CD8-positive, alpha-beta memory T cell (primary cell): ENCODE data around the gene KHSRP. TPM values are rescaled to one million over a fixed set of nuclear protein-coding genes. Genes with fewer than 3 reads are reported as not detected.
A peak's percentile ranks its signal among the peaks of the same experiment; 100 is the strongest.

Experiments
- CTCF ChIA-PET: fragments of 350-600 bp; sonication (Branson Sonifier 250); formaldehyde crosslinking; loops from one replicate; lab custom pipeline; 2021; ENCODE audit warnings: antibody characterized with exemption; lab: Charles Lee
- POLR2A ChIA-PET: fragments of 350-600 bp; sonication (Branson Sonifier 250); formaldehyde crosslinking; loops from one replicate; lab custom pipeline; 2021; ENCODE audit warnings: antibody characterized with exemption; lab: Charles Lee
- DNase-seq, 5 donors: peaks; one replicate each; pipeline versions ENCODE4 v3.0.0 to v3.0.0-alpha.2; 2020 to 2022; ENCODE audit warnings: mixed read lengths in 1 of 5
- H3K27ac ChIP-seq: one replicate; pipeline ENCODE4 v1.7.0; 2013; ENCODE audit warnings: low read depth, mild to moderate bottlenecking, low read length, moderate library complexity
- H3K27me3 ChIP-seq: 2 replicates; pipeline ENCODE4 v1.7.0; 2013; ENCODE audit warnings: low read length, mild to moderate bottlenecking; ENCODE audit not compliant: insufficient read depth, poor library complexity, severe bottlenecking
- H3K36me3 ChIP-seq: 2 replicates; pipeline ENCODE4 v1.7.0; 2013; ENCODE audit warnings: mild to moderate bottlenecking, low read length, moderate library complexity; ENCODE audit not compliant: insufficient read depth
- H3K4me1 ChIP-seq: 2 replicates; pipeline ENCODE4 v1.7.0; 2013; ENCODE audit warnings: mild to moderate bottlenecking, low read length, moderate library complexity; ENCODE audit not compliant: insufficient read depth
- H3K4me3 ChIP-seq: 2 replicates; pipeline ENCODE4 v1.7.0; 2013; ENCODE audit warnings: mild to moderate bottlenecking, low read length
- H3K9me3 ChIP-seq: 2 replicates; pipeline ENCODE4 v1.7.0; 2013; ENCODE audit warnings: mild to moderate bottlenecking, low read length
- H3K27ac Mint-ChIP-seq, 8 donors: one replicate each; pipeline ENCODE4 v1.8.0; 2020 to 2021; ENCODE audit warnings: mixed read lengths in 8 of 8, mild to moderate bottlenecking in 6 of 8, inconsistent platforms in 3 of 8, moderate library complexity in 3 of 8
- H3K27me3 Mint-ChIP-seq, 2 donors: one replicate each; pipeline ENCODE4 v1.8.0; 2020 to 2021; ENCODE audit warnings: mixed read lengths in 2 of 2, mild to moderate bottlenecking in 1 of 2, moderate library complexity in 1 of 2
- H3K36me3 Mint-ChIP-seq, 3 donors: one replicate each; pipeline ENCODE4 v1.8.0; 2020 to 2021; ENCODE audit warnings: mixed read lengths in 3 of 3, inconsistent platforms in 1 of 3, mild to moderate bottlenecking in 1 of 3
- H3K4me1 Mint-ChIP-seq, 3 donors: one replicate each; pipeline ENCODE4 v1.8.0; 2020 to 2021; ENCODE audit warnings: mixed read lengths in 3 of 3, inconsistent platforms in 1 of 3, mild to moderate bottlenecking in 1 of 3
- H3K4me3 Mint-ChIP-seq, 7 donors: one replicate each; pipeline ENCODE4 v1.8.0; 2020 to 2021; ENCODE audit warnings: mixed read lengths in 7 of 7, mild to moderate bottlenecking in 6 of 7, moderate library complexity in 4 of 7, inconsistent platforms in 2 of 7
- H3K9me3 Mint-ChIP-seq, 5 donors: one replicate each; pipeline ENCODE4 v1.8.0; 2020 to 2022; ENCODE audit warnings: mixed read lengths in 5 of 5, mild to moderate bottlenecking in 3 of 5, moderate library complexity in 2 of 5, inconsistent platforms in 1 of 5
- polyA plus RNA-seq: library from polyadenylated mRNA; unstranded; fragments of 300-500 nt; fragmentation: Illumina TruSeq; gene quantifications from one replicate; pipeline ENCODE4 v1.2.3, GENCODE V29; 2021
- total RNA-seq, 2 experiments: library from RNA; stranded (reverse); gene quantifications; one replicate each; pipeline ENCODE4 v1.2.3, GENCODE V29; 2021

KHSRP gene
- total and polyA plus RNA-seq, 3 experiments from 2014 or later, result 22.0 to 459 (median 456) TPM

DNA sequence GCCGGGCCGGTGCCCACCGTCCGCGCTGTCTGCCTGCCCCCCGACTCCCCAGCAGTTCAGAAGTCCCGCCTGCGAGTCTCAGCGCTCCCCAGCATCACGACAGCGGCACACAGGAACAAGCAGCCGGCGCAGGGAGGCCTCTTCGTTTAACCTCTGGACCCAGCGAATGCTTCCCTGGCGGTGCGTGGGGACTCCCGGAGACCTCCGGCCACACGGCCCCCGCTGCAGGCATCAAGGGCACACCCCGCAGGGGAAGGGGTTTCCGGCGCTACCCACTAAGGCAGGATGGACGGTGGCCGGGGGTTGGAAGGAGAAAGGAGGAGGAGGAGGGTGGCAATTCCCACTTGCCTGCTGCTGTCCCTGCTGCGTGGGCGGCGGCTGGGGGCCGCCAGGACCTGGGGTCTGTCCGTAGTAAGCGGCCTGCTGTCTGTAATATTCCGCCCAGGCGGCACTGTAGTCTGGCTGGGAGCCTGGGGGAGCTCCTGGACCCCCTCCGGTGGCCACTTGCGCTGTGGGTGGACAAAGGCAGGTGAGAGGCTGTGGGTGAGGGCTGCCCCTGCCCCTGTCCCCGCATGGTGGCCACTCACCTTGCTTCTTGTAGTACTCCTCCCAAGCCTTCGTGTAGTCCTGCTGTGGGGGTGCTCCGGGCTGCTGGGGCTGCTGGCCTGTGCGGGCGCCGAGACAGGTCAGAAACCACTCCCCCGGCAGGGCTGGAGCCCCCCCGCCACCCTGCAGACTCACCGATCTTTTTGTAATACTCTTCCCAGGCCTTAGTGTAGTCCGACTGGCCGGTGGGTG lies 9.6 kb downstream of the KHSRP start:
- Histone ChIP-seq H3K4me3 (no peak overlapping the region), H3K27me3 (no peaks in the 10 kb centered on the region), H3K27ac (no peak overlapping the region), H3K4me1 (no peaks in the 10 kb centered on the region), H3K36me3 (peaks cover 38% of the 10 kb centered on the region), H3K9me3 (no peaks in the 10 kb centered on the region)
- Mint-ChIP-seq H3K4me1 (no peaks in the 10 kb centered on the region), H3K4me3 (no peak overlapping the region), H3K27me3 (no peaks in the 10 kb centered on the region), H3K9me3 (no peaks in the 10 kb centered on the region), H3K27ac (no peak overlapping the region), H3K36me3 (peaks cover 2 to 68% (median 2%) of the 10 kb centered on the region in 3 donors)
- no peak for DNase-seq
- ChIA-PET CTCF (no interaction called here), POLR2A (no interaction called here)

DNA sequence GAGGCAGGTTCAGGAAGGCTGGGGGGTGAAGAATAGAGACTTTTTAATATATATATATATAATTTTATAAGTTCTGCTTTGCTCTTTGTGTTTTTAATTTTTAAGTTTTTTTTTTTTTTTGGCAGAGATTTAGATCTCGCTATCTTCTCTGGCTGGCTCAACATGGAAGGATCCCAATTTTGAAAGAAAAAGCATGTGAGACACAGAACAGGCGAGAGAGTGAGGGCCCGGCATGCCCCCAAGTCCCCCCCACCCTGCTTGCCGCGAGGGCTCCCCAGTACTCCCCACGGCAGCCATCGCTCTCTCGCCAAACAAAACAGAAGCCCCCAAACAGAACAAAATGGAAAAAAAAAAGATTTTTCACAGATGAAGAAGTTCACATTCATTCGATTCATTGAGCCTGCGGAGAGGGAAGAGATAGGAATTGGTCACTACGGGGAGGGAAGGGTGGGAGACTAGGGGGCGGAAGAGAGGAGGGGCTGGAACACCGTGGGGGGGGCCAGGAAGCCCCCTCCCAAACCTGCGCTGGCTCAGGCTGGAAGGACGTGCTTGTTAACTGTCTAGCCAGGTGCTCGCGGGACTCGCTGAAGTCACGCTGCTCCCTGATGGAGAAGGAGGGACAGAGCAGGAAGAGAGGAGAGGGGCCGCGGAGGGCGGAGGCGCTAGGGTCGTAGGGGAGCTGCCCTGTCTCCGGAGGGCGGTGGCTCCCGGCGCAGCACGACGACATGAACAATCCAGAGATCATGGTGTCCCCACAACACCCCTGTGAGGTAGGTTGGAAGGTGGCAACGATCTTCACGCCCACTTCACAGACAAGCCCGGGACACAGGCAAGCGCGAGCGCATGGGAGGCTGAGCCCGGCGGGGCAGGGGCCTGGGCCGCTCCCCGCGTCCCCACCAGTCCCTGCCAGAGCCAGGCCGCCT lies 10.6 kb downstream of the KHSRP start:
- no peak overlapping the region for H3K27ac Mint-ChIP-seq

DNA sequence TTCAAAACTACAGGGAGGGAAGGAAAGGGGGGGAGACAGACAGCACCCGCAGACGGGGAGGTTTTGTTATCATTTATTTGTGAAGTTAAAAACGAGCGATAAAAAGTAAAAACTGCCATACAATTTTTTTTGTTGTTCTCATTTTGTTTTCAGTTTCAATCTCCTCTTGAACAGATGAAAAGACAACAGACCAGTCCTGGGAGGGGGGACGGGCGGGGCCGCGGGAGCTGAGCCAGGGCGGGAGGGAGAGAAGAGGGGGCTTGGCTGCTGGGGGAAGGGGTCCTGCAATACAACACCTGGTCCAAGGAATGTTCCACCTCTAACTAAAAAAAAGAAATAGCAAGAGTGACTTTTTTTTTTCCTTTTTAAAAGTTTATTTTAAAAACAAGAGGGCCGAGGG lies 11.3 kb downstream of the KHSRP start:
- H3K9me3 Mint-ChIP-seq, result no peaks in the 10 kb centered on the region
- no peaks in the 10 kb centered on the region for H3K4me1 Mint-ChIP-seq
- no peaks in the 10 kb centered on the region for H3K27me3 Mint-ChIP-seq
- Histone ChIP-seq H3K9me3 (no peaks in the 10 kb centered on the region), H3K27ac (no peak overlapping the region), H3K27me3 (no peaks in the 10 kb centered on the region), H3K36me3 (peaks cover 22% of the 10 kb centered on the region), H3K4me1 (no peaks in the 10 kb centered on the region), H3K4me3 (no peak overlapping the region)
- no peak overlapping the region for H3K27ac Mint-ChIP-seq
- H3K4me3 Mint-ChIP-seq, result no peak overlapping the region
- ChIA-PET POLR2A (no interaction called here), CTCF (no interaction called here)
- peaks cover 0 to 51% (median 0%) of the 10 kb centered on the region in 3 donors for H3K36me3 Mint-ChIP-seq
- DNase-seq, result no peak

More for the DNA sequence above, 10.6 kb downstream of the KHSRP start:
- Mint-ChIP-seq H3K4me1 (no peaks in the 10 kb centered on the region), H3K36me3 (peaks cover 0 to 58% (median 0%) of the 10 kb centered on the region in 3 donors), H3K4me3 (no peak overlapping the region), H3K9me3 (no peaks in the 10 kb centered on the region), H3K27me3 (no peaks in the 10 kb centered on the region)
- no peak overlapping the region for H3K27ac ChIP-seq
- DNase-seq, result no peak
- peaks cover 28% of the 10 kb centered on the region for H3K36me3 ChIP-seq
- ChIA-PET CTCF (no interaction called here), POLR2A (no interaction called here)
- no peak overlapping the region for H3K4me3 ChIP-seq
- no peaks in the 10 kb centered on the region for H3K4me1 ChIP-seq
- no peaks in the 10 kb centered on the region for H3K27me3 ChIP-seq
- no peaks in the 10 kb centered on the region for H3K9me3 ChIP-seq

DNA sequence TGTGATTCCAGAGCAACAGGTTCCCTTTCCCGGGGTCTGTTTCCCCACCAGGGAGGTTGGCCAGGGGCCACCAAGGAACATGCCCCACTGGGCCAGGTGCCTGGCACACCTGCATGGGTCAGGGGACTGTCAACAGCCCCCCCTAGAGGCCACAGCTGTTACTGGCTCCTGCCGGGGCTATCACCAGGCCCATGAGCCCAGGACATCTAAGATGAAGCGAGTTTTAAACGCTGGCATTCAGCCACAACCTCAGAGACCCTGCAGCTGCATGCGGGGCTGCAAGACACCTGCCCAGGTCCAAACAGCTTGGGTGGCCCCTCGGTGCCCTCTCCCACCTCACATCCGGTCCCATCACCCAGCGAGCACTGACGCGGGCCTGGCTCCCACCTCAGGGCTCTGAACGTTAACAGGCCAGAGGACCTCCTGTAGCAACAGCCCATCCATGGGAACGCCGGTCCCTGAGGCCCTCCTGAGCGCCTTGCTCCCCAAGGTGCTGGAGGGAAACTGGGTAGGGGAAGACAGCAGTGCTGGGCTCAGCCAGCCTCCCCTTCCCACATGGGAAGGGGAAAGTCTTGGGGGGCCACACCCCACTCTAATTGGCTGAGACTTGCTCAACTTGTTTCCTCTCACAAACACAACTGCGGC lies 12.0 kb downstream of the KHSRP start:
- Histone ChIP-seq H3K27me3 (no peaks in the 10 kb centered on the region), H3K9me3 (no peaks in the 10 kb centered on the region), H3K27ac (no peak overlapping the region), H3K4me3 (no peak overlapping the region), H3K4me1 (no peaks in the 10 kb centered on the region), H3K36me3 (peaks cover 17% of the 10 kb centered on the region)
- peak; percentile 14 to 62 (median 18) for DNase-seq
- no peaks in the 10 kb centered on the region for H3K27me3 Mint-ChIP-seq
- H3K4me1 Mint-ChIP-seq, result no peaks in the 10 kb centered on the region
- H3K4me3 Mint-ChIP-seq, result no peak overlapping the region
- H3K36me3 Mint-ChIP-seq, result peaks cover 0 to 45% (median 0%) of the 10 kb centered on the region in 3 donors
- ChIA-PET CTCF (interaction anchor here (0.8 kb wide), 1 partner anchor 11 kb away, joined by 3 read pairs; no protein-coding TSS in a partner anchor), POLR2A (interaction anchor here (1.0 kb wide), 1 partner anchor 10 kb away, joined by 3 read pairs; no protein-coding TSS in a partner anchor)
- H3K9me3 Mint-ChIP-seq, result no peaks in the 10 kb centered on the region
- H3K27ac Mint-ChIP-seq, result peak overlapping the region in 1 of 8 donors; percentile 3

DNA sequence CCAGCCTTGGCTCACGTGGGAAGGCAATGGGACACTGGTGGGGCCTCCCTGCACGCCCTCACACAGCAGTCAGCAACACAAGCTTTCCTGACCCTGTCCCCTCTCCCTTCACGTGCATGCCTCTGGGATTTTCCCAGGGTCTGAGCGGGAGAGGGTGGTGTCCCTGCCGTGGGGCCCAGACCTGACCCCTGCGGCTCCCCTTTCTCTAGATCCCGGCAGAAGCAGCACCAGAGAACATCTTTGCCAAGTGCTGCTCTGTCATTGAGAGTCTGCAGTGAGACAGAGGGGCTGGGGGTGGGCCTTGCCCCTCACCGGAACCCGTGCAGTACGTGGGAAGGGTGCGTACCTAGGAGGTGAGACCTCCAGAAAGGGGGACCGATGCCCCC lies 12.6 kb downstream of the KHSRP start:
- no peaks in the 10 kb centered on the region for H3K9me3 Mint-ChIP-seq
- ChIA-PET CTCF (interaction anchor here (0.8 kb wide), 1 partner anchor 10 kb away, joined by 3 read pairs; no protein-coding TSS in a partner anchor), POLR2A (interaction anchor here (1.0 kb wide), 1 partner anchor 10 kb away, joined by 3 read pairs; no protein-coding TSS in a partner anchor)
- DNase-seq, result no peak
- H3K4me3 ChIP-seq, result no peak overlapping the region
- no peaks in the 10 kb centered on the region for H3K27me3 ChIP-seq
- H3K36me3 Mint-ChIP-seq, result peaks cover 0 to 40% (median 0%) of the 10 kb centered on the region in 3 donors
- no peak overlapping the region for H3K27ac ChIP-seq
- H3K27ac Mint-ChIP-seq, result no peak overlapping the region
- no peaks in the 10 kb centered on the region for H3K27me3 Mint-ChIP-seq
- no peaks in the 10 kb centered on the region for H3K4me1 ChIP-seq
- H3K4me3 Mint-ChIP-seq, result no peak overlapping the region
- peaks cover 12% of the 10 kb centered on the region for H3K36me3 ChIP-seq
- no peaks in the 10 kb centered on the region for H3K4me1 Mint-ChIP-seq
- H3K9me3 ChIP-seq, result no peaks in the 10 kb centered on the region

DNA sequence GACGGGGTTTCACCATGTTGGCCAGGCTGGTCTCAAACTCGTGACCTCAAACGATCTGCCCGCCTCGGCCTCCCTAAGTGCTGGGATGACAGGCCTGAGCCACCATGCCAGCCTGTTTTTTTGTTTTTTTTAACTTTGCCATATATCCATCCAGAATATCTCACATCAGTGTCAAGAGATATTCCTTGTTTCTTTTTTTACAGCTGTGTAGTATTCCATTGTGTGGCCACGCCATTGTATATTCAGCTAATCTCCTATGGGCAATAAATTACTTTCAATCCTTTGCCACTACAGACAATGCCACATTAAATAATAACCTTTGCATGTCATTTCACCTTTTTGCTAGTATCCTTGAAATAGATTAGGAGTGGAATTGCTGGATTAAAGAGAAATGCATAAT lies 15.3 kb downstream of the KHSRP start:
- Histone ChIP-seq H3K27ac (no peak overlapping the region), H3K4me1 (no peaks in the 10 kb centered on the region), H3K27me3 (no peaks in the 10 kb centered on the region), H3K9me3 (no peaks in the 10 kb centered on the region), H3K36me3 (no peaks in the 10 kb centered on the region), H3K4me3 (no peak overlapping the region)
- Mint-ChIP-seq H3K27me3 (no peaks in the 10 kb centered on the region), H3K36me3 (peaks cover 0 to 14% (median 0%) of the 10 kb centered on the region in 3 donors), H3K4me1 (no peaks in the 10 kb centered on the region), H3K9me3 (no peaks in the 10 kb centered on the region), H3K4me3 (no peak overlapping the region), H3K27ac (no peak overlapping the region)
- no peak for DNase-seq
- ChIA-PET POLR2A (no interaction called here), CTCF (no interaction called here)

DNA sequence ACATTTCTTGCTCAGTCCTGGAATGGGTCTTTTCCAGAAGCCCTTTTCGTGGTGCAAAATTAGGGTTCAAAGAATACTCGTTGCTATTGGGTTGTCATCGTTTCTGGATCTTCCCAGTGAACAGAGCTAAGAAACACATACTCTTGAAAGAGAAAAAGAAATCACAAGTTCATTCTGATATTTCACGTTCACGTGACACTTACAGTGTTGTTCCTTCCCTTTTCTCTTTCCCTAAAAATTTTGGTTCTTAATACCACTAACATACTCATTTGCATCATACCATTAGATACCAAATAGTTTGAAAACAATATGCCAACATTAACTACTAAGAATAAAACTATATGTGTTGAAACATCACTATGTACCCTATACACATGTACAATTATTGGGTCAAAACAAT lies 18.2 kb downstream of the KHSRP start:
- H3K27ac Mint-ChIP-seq, result no peak overlapping the region
- Histone ChIP-seq H3K4me1 (no peaks in the 10 kb centered on the region), H3K9me3 (no peaks in the 10 kb centered on the region), H3K27me3 (no peaks in the 10 kb centered on the region), H3K36me3 (no peaks in the 10 kb centered on the region), H3K27ac (no peak overlapping the region), H3K4me3 (no peak overlapping the region)
- no peak overlapping the region for H3K4me3 Mint-ChIP-seq
- H3K27me3 Mint-ChIP-seq, result no peaks in the 10 kb centered on the region
- ChIA-PET CTCF (no interaction called here), POLR2A (no interaction called here)
- H3K9me3 Mint-ChIP-seq, result no peaks in the 10 kb centered on the region
- no peaks in the 10 kb centered on the region for H3K36me3 Mint-ChIP-seq
- no peak for DNase-seq
- no peaks in the 10 kb centered on the region for H3K4me1 Mint-ChIP-seq
